ENCODE results near the gene ARHGEF26. TPM values are rescaled to one million over a fixed set of nuclear protein-coding genes. Genes with fewer than 3 reads are reported as not detected.

Gene ARHGEF26
- total RNA-seq, 4 donors from 2014 or later: 124 to 158 (median 132) TPM

DNA sequence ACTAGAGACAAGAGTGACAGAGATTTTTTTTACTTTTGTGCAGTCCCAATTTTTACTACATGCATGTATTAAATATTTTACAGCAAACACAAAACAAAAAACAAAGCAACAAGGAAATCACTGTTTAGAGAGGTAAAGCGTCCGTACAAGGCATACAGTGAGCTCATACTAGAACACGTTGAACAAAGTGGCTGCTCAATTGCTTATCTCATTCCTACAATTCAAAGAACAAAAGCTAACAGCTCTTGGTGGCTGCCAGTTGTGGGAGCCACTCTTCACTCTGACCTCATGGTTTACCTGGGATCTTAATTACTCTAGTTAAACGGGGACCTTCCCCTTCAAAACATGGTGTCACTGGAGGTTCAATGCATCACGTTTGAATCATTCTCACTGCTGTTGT, 7.6 kb upstream of the ARHGEF26 start:
- TF ChIP-seq EP300 (IDR thresholded peaks at IDR 0.05): no peak
- TF ChIP-seq, protein P1, sequence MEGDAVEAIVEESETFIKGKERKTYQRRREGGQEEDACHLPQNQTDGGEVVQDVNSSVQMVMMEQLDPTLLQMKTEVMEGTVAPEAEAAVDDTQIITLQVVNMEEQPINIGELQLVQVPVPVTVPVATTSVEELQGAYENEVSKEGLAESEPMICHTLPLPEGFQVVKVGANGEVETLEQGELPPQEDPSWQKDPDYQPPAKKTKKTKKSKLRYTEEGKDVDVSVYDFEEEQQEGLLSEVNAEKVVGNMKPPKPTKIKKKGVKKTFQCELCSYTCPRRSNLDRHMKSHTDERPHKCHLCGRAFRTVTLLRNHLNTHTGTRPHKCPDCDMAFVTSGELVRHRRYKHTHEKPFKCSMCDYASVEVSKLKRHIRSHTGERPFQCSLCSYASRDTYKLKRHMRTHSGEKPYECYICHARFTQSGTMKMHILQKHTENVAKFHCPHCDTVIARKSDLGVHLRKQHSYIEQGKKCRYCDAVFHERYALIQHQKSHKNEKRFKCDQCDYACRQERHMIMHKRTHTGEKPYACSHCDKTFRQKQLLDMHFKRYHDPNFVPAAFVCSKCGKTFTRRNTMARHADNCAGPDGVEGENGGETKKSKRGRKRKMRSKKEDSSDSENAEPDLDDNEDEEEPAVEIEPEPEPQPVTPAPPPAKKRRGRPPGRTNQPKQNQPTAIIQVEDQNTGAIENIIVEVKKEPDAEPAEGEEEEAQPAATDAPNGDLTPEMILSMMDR (IDR thresholded peaks at IDR 0.05): no peak
- TF ChIP-seq POLR2AphosphoS5 (IDR thresholded peaks at IDR 0.05): no peak
- no peak for TF ChIP-seq POLR2A (IDR thresholded peaks at IDR 0.05; ENCODE audit: low read depth)
- intact Hi-C loops (cut with DNase I): no loop called here

DNA sequence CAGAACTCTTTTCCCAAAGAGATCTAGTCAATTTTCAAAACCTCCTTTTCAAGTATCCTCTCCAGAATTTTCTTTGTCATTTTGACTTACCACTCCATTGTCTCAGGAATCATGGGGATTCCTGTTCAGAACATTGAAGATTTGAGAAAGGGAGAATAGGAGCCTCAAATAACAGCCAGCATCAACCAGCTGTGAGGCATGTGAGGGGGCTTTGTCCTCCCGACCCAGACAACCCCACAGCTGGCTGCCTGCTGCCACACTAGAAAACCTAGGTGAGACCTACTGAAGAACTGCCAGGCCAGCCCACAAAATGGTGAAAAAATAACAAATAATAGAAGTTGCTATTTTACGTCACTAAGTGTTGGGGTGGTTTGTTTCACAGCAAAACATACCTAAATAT, 5.9 kb upstream of the ARHGEF26 start:
- no peaks in the 10 kb centered on the region for H3K9me3 ChIP-seq
- H3K27ac ChIP-seq (replicated peaks in 1 of 4): no peak overlapping the region
- 92% methylated on average over 2 of the region's 2 CpGs for WGBS
- H3K4me3 ChIP-seq: no peak overlapping the region
- H3K27me3 ChIP-seq: no peaks in the 10 kb centered on the region
- intact Hi-C loops (cut with DNase I): no loop called here
- DNase-seq (ENCODE audit: extremely low spot score): no peak
- H3K36me3 ChIP-seq: no peaks in the 10 kb centered on the region
- H3K4me1 ChIP-seq: peaks cover 0 to 30% (median 20%) of the 10 kb centered on the region in 4 donors
- TF ChIP-seq POLR2AphosphoS5 (IDR thresholded peaks at IDR 0.05) (no peak), POLR2A (IDR thresholded peaks at IDR 0.05; ENCODE audit: low read depth) (no peak), EP300 (IDR thresholded peaks at IDR 0.05) (no peak)
- TF ChIP-seq, protein P1 (IDR thresholded peaks at IDR 0.05): no peak

More for the DNA sequence above, 7.6 kb upstream of the ARHGEF26 start:
- no peaks in the 10 kb centered on the region for H3K36me3 ChIP-seq
- no peaks in the 10 kb centered on the region for H3K27me3 ChIP-seq
- WGBS: 80% methylated on average over 5 of the region's 5 CpGs
- no peak for DNase-seq (ENCODE audit: extremely low spot score)
- no peak overlapping the region for H3K4me3 ChIP-seq
- no peak overlapping the region for H3K27ac ChIP-seq (replicated peaks in 1 of 4)
- peaks cover 0 to 18% (median 14%) of the 10 kb centered on the region in 4 donors for H3K4me1 ChIP-seq
- H3K9me3 ChIP-seq: no peaks in the 10 kb centered on the region

DNA sequence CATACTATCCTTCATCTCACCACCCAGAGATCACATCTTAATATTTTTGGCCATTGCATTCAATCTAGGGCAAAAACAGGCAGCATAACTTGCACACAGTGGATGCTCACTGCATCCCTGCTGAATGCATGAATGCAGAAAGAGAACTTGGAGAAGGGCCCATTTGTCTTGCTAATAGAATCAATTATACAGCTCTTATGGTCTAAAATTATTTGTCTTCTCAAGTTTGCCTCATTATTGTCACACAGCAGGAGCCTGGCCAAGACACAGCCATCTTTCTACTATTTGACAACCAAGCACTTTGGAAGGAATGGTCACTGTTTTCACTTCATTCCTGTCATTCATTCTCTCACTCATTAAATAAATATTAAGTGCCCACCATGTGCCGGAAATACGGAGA, 1.2 kb upstream of the ARHGEF26 start:
- intact Hi-C loops (cut with DNase I): loop anchor here (5.0 kb wide), 2 partner anchors 132 to 202 kb away; partner anchors contain the start of gene DHX36
- Histone ChIP-seq H3K9me3 (no peaks in the 10 kb centered on the region), H3K4me3 (peak overlapping the region; percentile 73 to 97 (median 90)), H3K36me3 (no peaks in the 10 kb centered on the region), H3K27me3 (no peaks in the 10 kb centered on the region), H3K4me1 (peaks cover 9 to 17% (median 11%) of the 10 kb centered on the region in 4 donors), H3K27ac (replicated peaks in 1 of 4) (no peak overlapping the region)
- no peak for DNase-seq (ENCODE audit: extremely low spot score)
- 52% methylated on average over 2 of the region's 2 CpGs for WGBS
- TF ChIP-seq POLR2A (IDR thresholded peaks at IDR 0.05; ENCODE audit: low read depth): no peak
- TF ChIP-seq, protein P1 (IDR thresholded peaks at IDR 0.05): no peak
- no peak for TF ChIP-seq POLR2AphosphoS5 (IDR thresholded peaks at IDR 0.05)
- TF ChIP-seq EP300 (IDR thresholded peaks at IDR 0.05): no peak

DNA sequence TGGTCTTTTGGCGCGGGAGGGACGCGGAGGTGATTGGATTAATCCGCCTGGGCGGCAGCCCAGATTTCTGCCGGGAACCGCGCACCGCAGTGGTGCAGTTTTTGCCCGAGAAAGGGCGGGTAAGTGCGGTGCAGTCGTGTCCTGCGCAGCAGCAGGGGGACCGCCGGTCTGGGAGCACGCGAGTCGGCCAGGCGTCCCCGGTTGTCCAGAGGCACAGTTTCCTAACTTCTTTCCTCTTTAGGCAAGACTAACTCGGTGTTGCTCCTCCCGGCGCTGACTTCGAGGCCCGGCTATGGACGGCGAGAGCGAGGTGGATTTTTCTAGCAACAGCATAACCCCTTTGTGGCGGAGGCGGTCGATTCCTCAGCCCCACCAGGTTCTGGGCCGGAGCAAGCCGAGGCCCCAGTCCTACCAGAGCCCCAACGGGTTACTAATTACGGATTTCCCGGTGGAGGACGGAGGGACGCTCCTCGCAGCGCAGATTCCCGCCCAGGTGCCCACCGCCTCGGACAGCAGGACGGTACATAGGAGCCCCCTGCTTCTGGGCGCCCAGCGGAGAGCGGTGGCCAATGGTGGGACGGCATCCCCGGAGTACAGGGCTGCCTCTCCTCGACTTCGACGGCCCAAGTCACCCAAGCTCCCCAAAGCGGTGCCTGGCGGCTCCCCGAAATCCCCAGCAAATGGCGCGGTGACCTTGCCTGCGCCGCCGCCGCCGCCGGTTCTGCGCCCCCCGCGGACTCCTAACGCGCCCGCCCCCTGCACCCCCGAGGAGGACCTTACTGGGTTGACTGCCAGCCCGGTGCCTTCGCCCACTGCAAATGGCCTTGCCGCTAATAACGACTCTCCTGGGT, 736 bp downstream of the ARHGEF26 start:
- H3K4me1 ChIP-seq: peaks cover 9 to 37% (median 28%) of the 10 kb centered on the region in 4 donors
- WGBS: 2% methylated on average over 35 of the region's 76 CpGs
- TF ChIP-seq EP300 (IDR thresholded peaks at IDR 0.05) (no peak), POLR2AphosphoS5 (IDR thresholded peaks at IDR 0.05) (no peak), POLR2A (IDR thresholded peaks at IDR 0.05; ENCODE audit: low read depth) (no peak)
- TF ChIP-seq, protein P1 (IDR thresholded peaks at IDR 0.05): no peak
- H3K36me3 ChIP-seq: no peaks in the 10 kb centered on the region
- H3K27me3 ChIP-seq: no peaks in the 10 kb centered on the region
- intact Hi-C loops (cut with DNase I): loop anchor here (5.0 kb wide), 2 partner anchors 130 to 200 kb away; partner anchors contain the start of gene DHX36
- peak overlapping the region; percentile 81 to 91 (median 86) for H3K27ac ChIP-seq (replicated peaks in 1 of 4)
- H3K9me3 ChIP-seq: no peaks in the 10 kb centered on the region
- peak overlapping the region; percentile 73 to 97 (median 90) for H3K4me3 ChIP-seq
- no peak for DNase-seq (ENCODE audit: extremely low spot score)
